Fibroblast of the aortic adventitia (primary cell): ENCODE results near the gene CDT1. TPM values are rescaled to one million over a fixed set of nuclear protein-coding genes. Genes with fewer than 3 reads are reported as not detected.

Source experiments
- DNase-seq: peaks from one replicate; pipeline ENCODE4 v3.0.0-alpha.2; 2010; ENCODE audit warnings: low read depth
- H3K4me3 ChIP-seq: 2 replicates; pipeline ENCODE4 v1.5.1; 2011; ENCODE audit warnings: low read depth, mild to moderate bottlenecking, control low read depth, low read length, moderate library complexity
- total RNA-seq: library from RNA; depleted of rRNA; stranded (reverse); fragments of >200 nt; gene quantifications from 2 replicates; pipeline ENCODE4 v1.2.3, GENCODE V29; 2012; ENCODE audit warnings: low replicate concordance
- TF ChIP-seq, protein P1 (sequence below): IDR thresholded peaks from 2 replicates; pipeline ENCODE4 v1.5.1; 2011; ENCODE audit warnings: mild to moderate bottlenecking, low read length, control low read depth, inconsistent platforms; ENCODE audit not compliant: insufficient read depth

The CDT1 gene
- total RNA-seq, 1 donor = 26.8 TPM

DNA sequence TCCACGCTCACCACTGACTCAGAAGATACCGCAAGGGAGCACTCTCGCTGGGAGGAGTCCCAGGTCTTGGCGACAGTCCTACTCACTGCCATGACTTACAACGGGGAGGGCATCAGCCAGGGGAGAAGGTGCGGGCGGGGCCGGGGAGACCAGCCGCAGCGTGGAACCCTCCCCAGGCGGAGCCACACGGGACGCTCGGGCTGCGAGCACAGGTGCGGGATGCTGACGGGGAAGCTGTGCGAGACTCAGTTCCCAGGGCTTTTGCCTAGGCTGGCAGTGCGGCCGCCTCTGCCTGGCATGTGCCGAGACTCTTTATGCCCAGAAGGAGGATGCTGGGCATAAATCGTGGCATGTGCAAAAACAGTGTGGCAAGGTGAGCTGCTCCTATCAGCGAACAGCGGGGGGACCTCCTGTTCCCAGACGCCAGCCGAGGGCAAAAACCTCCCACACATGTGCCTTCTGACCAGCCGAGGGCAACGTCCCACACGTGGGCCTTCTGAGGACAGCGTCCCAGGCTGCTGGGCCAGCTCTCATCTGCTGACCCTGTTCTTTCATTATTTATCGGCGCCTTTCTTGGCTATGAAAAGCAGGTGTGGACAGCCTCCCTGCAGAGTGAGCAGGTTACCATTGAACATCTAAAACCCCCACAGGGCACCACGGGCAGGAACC, 47.1 kb downstream of the CDT1 start:
- DNase-seq = no peak
- H3K4me3 ChIP-seq = no peak overlapping the region
- TF ChIP-seq, protein P1, sequence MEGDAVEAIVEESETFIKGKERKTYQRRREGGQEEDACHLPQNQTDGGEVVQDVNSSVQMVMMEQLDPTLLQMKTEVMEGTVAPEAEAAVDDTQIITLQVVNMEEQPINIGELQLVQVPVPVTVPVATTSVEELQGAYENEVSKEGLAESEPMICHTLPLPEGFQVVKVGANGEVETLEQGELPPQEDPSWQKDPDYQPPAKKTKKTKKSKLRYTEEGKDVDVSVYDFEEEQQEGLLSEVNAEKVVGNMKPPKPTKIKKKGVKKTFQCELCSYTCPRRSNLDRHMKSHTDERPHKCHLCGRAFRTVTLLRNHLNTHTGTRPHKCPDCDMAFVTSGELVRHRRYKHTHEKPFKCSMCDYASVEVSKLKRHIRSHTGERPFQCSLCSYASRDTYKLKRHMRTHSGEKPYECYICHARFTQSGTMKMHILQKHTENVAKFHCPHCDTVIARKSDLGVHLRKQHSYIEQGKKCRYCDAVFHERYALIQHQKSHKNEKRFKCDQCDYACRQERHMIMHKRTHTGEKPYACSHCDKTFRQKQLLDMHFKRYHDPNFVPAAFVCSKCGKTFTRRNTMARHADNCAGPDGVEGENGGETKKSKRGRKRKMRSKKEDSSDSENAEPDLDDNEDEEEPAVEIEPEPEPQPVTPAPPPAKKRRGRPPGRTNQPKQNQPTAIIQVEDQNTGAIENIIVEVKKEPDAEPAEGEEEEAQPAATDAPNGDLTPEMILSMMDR = no peak

DNA sequence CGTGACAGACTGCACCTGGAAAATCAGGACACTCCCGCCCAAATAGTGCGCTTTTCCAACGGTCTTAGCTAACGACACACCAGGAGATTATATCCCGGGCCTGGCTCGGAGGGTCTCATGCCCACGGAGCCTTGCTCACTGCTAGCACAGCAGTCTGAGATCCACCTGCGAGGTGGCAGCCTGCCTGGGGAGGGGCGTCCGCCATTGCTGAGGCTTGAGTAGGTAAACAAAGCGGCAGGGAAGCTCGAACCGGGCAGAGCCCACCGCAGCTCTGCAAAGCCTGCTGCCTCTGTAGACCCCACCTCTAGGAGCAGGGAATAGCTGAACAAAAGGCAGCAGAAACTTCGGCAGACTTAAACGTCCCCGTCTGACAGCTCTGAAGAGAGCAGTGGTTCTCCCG, 48.0 kb downstream of the CDT1 start:
- TF ChIP-seq, protein P1 = no peak
- no peak overlapping the region for H3K4me3 ChIP-seq
- no peak for DNase-seq

DNA sequence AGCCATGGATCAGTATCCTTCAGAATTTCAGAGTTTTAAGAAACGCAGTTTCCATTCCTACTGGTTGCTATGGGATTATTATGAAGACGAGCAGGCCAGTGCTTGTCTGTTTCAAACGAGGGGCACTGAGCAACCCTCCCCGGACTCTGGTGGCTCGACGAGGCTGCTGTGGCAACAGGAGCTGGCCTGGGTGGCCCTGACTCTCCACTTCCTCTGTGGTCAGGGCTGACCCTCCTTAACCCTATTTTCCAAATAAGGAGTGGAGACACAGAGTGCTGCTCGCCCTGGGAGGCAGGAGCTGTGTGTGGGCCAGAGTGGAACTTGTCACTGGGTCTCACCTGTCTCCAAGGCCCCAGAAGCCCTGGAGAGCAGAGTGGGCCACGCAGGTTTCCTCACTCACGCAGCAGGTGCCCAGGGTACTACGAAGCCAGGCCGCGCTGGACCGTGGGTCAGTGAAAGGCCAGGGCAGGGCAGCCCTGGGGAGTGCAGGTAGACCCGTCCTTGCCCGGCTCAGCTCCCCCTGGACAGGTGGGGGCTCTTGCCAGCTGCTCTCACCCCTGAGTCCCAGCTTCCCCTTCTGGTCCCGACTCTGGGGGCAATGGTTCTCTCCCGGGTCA, 49.8 kb downstream of the CDT1 start:
- no peak for DNase-seq
- H3K4me3 ChIP-seq = no peak overlapping the region
- TF ChIP-seq, protein P1 = no peak

DNA sequence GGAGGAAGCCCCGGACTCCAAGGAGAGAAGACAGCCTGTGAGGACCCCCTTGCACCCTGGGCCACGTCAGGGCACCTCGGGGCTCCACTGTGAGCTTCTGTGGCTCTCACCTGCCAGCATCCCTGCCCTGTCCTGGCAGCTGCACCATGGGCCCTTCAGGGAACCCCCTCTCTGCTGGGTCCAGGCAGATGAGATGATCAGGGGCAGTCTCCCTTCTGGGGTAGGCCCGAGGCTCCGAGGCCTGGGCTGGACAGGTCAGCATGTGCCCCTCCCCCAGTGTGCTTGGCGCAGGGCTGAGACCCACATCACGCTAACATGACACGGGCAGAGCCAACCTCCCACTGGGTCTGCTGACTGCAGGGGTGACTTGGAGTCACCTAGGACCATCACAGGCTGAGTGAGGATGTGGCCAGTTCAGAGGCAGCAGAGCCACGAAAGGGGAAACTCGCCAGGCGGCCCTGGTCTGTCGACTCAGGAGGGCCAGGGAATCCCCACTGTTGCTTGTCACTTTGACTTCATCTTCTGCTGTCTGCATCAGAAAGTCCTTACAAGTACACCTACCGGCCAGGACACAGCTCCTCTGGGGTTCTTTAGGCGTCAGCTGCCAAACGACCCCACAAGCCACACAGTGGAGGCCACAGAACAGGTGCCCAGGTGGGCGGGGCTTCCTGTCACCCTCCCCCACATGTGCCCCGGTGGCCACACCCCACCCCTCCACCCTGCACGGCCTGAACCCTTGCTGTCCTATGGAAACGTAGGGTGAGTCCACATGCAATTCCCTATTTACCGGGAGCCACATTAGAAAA, 50.9 kb downstream of the CDT1 start:
- no peak overlapping the region for H3K4me3 ChIP-seq
- DNase-seq = no peak
- TF ChIP-seq, protein P1 = no peak

DNA sequence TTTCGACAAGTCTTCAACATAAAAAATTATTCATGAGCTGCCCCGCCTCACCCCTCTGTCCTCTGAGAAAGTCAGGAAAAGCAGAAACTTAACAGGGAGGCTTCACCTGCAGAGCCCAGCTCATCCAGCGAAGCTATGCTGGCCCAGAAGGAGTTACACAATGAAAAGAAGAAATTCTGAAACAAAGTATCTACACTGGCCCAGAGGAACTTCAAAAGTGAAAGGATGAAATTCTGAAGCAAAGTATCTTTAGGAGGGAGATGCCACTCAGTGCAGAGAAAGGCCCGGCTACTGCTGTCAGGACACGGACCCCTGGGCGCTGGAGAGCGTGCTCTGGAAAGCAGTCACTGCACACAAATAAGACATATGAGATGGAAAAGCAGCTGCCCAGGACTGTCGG, 51.6 kb downstream of the CDT1 start:
- TF ChIP-seq, protein P1 = no peak
- peak overlapping the region; percentile 22 for H3K4me3 ChIP-seq
- no peak for DNase-seq

DNA sequence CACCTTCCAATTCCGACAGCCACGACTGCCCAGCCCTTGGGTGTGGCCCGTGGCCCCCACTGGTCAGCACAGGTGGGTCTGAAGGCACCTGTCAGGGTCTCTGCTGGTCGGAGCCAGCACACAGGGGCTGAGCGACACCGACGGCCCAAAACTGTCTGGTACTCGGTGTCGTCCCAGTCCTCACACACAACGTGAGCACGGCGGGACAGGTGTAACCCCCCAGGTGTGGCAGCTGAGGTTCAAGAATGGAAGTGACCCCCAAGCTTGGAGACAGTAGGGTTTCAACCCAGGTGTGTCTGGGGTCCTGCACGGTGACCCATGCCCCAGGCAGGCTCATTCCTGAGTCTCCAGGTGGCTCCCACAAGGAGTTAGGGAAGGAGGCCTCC, 52.1 kb downstream of the CDT1 start:
- TF ChIP-seq, protein P1 = no peak
- peak overlapping the region; percentile 81 for H3K4me3 ChIP-seq
- no peak for DNase-seq
